ENCODE data around the gene USP17L5.

DNA sequence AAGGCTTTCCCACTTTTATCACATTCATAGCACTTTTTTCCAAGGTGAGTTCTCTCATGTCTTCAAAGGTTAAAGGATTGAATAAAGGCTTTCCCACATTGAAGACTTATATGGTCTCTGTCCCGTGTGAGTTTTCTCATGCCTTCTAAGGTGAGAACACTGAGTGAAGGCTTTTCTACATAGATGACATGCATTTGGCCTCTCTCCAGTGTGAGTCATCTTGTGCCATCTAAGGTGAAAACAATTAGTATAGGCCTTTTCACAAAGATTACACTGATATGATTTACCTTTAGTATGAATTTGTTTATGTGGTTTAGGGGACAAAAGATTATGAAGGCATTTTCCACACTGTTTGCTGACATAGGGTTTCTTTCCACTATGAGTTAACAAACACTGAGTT is 44.9 kb downstream of the USP17L5 start:
- TF ChIP-seq, protein P1, sequence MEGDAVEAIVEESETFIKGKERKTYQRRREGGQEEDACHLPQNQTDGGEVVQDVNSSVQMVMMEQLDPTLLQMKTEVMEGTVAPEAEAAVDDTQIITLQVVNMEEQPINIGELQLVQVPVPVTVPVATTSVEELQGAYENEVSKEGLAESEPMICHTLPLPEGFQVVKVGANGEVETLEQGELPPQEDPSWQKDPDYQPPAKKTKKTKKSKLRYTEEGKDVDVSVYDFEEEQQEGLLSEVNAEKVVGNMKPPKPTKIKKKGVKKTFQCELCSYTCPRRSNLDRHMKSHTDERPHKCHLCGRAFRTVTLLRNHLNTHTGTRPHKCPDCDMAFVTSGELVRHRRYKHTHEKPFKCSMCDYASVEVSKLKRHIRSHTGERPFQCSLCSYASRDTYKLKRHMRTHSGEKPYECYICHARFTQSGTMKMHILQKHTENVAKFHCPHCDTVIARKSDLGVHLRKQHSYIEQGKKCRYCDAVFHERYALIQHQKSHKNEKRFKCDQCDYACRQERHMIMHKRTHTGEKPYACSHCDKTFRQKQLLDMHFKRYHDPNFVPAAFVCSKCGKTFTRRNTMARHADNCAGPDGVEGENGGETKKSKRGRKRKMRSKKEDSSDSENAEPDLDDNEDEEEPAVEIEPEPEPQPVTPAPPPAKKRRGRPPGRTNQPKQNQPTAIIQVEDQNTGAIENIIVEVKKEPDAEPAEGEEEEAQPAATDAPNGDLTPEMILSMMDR (conservative IDR thresholded peaks at IDR 0.05; ENCODE audit: low read depth, low read length) = no peak
- no peak for TF ChIP-seq POLR2A (IDR thresholded peaks at IDR 0.05; ENCODE audit: low read depth, low read length)
- TF ChIP-seq, protein P2, sequence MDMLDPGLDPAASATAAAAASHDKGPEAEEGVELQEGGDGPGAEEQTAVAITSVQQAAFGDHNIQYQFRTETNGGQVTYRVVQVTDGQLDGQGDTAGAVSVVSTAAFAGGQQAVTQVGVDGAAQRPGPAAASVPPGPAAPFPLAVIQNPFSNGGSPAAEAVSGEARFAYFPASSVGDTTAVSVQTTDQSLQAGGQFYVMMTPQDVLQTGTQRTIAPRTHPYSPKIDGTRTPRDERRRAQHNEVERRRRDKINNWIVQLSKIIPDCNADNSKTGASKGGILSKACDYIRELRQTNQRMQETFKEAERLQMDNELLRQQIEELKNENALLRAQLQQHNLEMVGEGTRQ (IDR thresholded peaks at IDR 0.05; ENCODE audit: low read depth, low read length) = no peak
- no peak for TF ChIP-seq SMC3 (IDR thresholded peaks at IDR 0.05; ENCODE audit: low read depth, low read length)
- TF ChIP-seq RFX5 (IDR thresholded peaks at IDR 0.05; ENCODE audit: low read depth, low read length) = no peak
- TF ChIP-seq RCOR1 (IDR thresholded peaks at IDR 0.05; ENCODE audit: insufficient replicate concordance, low read length) = no peak
- no peak for TF ChIP-seq CEBPB (IDR thresholded peaks at IDR 0.05; ENCODE audit: low read depth, low read length)
- no peak for TF ChIP-seq MAZ (IDR thresholded peaks at IDR 0.05; ENCODE audit: borderline replicate concordance, low read depth, low read length)
- no peak for TF ChIP-seq NFE2L2 (IDR thresholded peaks at IDR 0.05; ENCODE audit: low read depth, low read length)
- TF ChIP-seq MXI1 (IDR thresholded peaks at IDR 0.05; ENCODE audit: borderline replicate concordance, low read depth, low read length) = no peak
- no peak for TF ChIP-seq RAD21 (IDR thresholded peaks at IDR 0.05; ENCODE audit: low read length)
